A549 treated with ZK216348 at 1 μM for 4 hours (cell line): ENCODE results near the gene BLOC1S5. TPM values are rescaled to one million over a fixed set of nuclear protein-coding genes. Genes with fewer than 3 reads are reported as not detected.

Experiments
- total RNA-seq: library from RNA; stranded (reverse); fragments of 200-300 nt; extraction: Qiagen RNA extraction; gene quantifications from 5 replicates; pipeline ENCODE4 v1.2.3, GENCODE V29; 2022; ENCODE audit warnings: low read depth

Gene BLOC1S5
- total RNA-seq: 5.6 to 15.1 TPM (median 8.0 TPM) in 5 replicates

GRCh38 chr6:8063761-8064637, at the start of gene BLOC1S5:
TSS of gene BLOC1S5 (minus strand) at chr6:8064389. CDS start at chr6:8064376, 13 bp downstream.

GRCh38 chr6:8102122-8102958, 38.2 kb upstream of the BLOC1S5 start, which contains the start of gene EEF1E1:
TSS of gene EEF1E1 (minus strand) at chr6:8102548. CDS start at chr6:8102521, 27 bp downstream.

Other genes with a start within 250 kb of the BLOC1S5 start
- gene TXNDC5, start 153.6 kb downstream of the BLOC1S5 start, total RNA-seq: 116 to 155 TPM (median 145 TPM) in 5 replicates
- gene EEF1E1, start 38.2 kb upstream of the BLOC1S5 start, total RNA-seq: 50.6 to 120 TPM (median 59.3 TPM) in 5 replicates